ENCODE data around the gene TP53I13.

Gene TP53I13

DNA sequence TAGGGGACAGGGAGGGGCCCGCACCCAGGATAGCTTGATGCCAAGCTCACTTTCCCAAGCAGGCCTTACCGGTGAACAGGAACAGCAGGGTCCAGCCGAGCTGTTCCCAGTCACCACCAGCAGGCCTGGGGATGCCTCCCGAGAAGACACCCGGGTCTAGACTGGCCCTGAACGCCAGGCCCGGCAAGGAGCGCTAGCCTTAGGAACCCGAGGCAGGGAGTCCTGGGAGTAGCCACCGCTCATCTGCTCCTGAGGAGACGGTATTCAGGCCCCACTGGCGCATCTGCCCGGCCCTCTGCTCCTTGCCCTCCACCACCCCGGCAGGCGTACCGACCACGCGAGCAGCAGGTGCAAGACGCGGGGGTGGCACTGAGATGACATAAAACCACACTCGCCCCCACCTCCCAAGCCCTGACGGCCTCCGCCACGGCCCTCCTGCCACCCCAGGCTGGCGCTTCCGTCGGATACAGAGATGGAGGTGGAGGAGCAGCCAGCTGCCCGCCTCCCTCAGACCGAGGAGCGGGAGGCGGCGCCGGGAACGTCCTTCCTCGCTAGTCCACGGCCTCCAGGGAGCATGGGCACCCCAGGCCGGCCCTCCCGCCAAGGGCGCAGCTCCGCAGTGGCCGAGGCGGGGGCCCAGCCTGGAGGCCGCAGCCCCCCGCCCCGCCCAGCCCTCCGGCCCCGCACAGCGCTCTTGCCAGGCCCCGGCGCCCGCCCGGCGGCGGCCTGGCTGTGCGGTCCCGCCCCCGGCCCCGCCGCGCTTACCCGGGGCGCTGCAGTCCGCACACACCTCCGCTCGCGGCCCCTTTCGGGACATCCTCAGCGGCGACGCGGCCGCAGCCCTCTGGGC lies 20.3 kb downstream of the TP53I13 start:
- Histone ChIP-seq H3K9ac (ENCODE audit: low read depth in 1 of 2, low read length in 2 of 2) (peak overlapping the region; percentile 68 to 87), H3K4me1 (ENCODE audit: control insufficient read depth in 1 of 2, insufficient read depth in 2 of 2, low read length in 2 of 2) (peaks cover 53 to 60% of the 10 kb centered on the region in 2 donors), H3K4me3 (ENCODE audit: low read depth in 1 of 2, low read length in 2 of 2) (peak overlapping the region; percentile 84 to 89), H3K9me3 (ENCODE audit: control insufficient read depth in 1 of 2, low read length in 2 of 2) (no peaks in the 10 kb centered on the region), H3K36me3 (ENCODE audit: control insufficient read depth in 1 of 2, insufficient read depth in 2 of 2, low read length in 2 of 2) (no peaks in the 10 kb centered on the region), H3K27me3 (ENCODE audit: control insufficient read depth in 1 of 2, insufficient read depth in 2 of 2, low read length in 2 of 2) (no peaks in the 10 kb centered on the region), H3K27ac (ENCODE audit: low read depth, low read length) (no peak overlapping the region)

DNA sequence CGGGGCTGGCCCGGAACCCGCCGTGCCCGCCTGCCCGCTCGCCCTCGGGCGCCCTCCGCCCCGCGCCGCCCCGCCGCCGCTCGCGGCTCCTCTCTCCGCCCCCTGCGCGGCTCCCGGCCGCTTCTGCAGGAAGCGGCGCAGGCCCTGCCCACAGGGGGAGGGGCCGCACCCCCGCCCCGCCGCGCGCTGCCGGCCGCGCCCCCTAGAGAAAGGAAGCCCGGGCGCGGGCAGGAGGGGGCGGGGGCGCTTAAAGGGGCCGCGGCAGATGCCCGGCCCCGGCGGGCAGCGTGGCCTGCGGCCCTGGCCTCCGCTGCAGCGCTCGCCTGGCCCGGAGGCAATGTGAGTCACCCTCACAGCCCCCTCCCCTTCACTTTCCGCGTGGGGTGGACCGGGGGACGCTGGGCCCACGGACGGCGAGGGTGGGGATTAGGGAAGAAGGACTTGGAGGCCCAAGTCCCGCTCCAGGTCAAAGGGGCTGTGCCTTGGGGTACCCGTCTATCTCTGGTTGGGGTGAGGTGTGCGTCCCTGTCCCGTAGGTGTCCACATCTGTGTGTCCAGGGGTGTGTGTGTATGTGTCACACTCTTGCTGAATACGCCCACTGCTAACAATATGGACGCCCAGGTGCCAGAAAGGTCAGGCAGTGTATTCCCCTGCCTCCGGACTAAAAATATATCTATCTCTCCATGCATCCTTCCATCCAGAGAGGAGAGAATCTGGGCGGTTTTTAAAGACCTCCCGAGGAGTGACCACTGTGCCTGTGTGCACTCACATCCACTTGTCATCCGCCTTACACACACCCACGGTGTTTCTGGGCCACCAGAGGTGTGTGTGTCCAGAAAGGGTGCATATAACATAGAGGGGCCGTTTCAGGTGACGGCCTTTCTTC lies 21.3 kb downstream of the TP53I13 start, which contains the start of gene GIT1:
TSS of gene GIT1 (minus strand) at position 125 of the 887 bp plus-strand sequence. CDS start 270 bp downstream, outside the sequence.
- H3K9me3 ChIP-seq (ENCODE audit: control insufficient read depth in 1 of 2, low read length in 2 of 2): no peaks in the 10 kb centered on the region
- H3K36me3 ChIP-seq (ENCODE audit: control insufficient read depth in 1 of 2, insufficient read depth in 2 of 2, low read length in 2 of 2): no peaks in the 10 kb centered on the region
- H3K9ac ChIP-seq (ENCODE audit: low read depth in 1 of 2, low read length in 2 of 2): peak within 1 kb of the TSS; percentile 76 to 87
- H3K27me3 ChIP-seq (ENCODE audit: control insufficient read depth in 1 of 2, insufficient read depth in 2 of 2, low read length in 2 of 2): no peaks in the 10 kb centered on the region
- H3K27ac ChIP-seq (ENCODE audit: low read depth, low read length): peak within 1 kb of the TSS; percentile 65
- peak within 1 kb of the TSS; percentile 84 to 89 for H3K4me3 ChIP-seq (ENCODE audit: low read depth in 1 of 2, low read length in 2 of 2)
- peaks cover 55 to 60% of the 10 kb centered on the region in 2 donors for H3K4me1 ChIP-seq (ENCODE audit: control insufficient read depth in 1 of 2, insufficient read depth in 2 of 2, low read length in 2 of 2)

DNA sequence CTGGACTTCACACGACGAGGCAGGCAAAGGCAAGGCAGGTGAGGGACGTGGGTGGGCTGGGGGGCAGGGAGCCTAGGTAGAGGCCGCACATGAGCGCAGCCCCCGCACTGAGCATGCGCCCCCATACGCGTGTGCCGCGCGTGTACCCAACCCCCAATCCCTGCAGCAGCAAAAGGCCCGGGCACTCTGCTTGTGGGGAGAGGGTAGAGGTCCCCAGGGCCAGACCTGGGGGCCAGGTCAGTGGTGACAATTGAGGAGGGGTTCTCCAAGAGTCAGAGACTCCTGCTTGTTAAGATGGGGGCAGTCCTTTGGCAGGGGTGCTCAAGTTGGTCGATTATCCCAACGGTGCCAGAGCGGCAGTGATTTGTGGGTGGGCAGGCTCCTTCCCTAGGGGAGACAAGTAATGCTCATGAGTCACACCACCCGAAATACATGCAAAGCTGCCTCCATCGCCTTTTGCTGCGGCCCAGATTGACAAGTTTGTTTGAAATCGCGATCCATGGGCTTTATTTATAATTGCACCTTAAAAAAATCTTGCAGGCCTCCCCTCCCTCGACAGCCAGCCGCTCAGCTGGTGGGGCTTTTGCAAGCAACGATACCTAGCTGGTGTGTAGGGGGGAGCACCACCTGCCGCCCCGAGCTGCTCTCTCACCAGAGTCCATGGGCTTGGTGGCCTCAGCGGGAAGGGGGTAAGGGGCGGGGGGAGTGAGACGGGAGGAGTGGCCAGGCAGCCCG lies 22.1 kb downstream of the TP53I13 start:
- no peaks in the 10 kb centered on the region for H3K36me3 ChIP-seq (ENCODE audit: control insufficient read depth in 1 of 2, insufficient read depth in 2 of 2, low read length in 2 of 2)
- no peaks in the 10 kb centered on the region for H3K9me3 ChIP-seq (ENCODE audit: control insufficient read depth in 1 of 2, low read length in 2 of 2)
- H3K9ac ChIP-seq (ENCODE audit: low read depth in 1 of 2, low read length in 2 of 2): peak overlapping the region in 1 of 2 donors; percentile 69
- no peak overlapping the region for H3K27ac ChIP-seq (ENCODE audit: low read depth, low read length)
- H3K4me3 ChIP-seq (ENCODE audit: low read depth in 1 of 2, low read length in 2 of 2): peak overlapping the region; percentile 76
- H3K27me3 ChIP-seq (ENCODE audit: control insufficient read depth in 1 of 2, insufficient read depth in 2 of 2, low read length in 2 of 2): no peaks in the 10 kb centered on the region
- peaks cover 49 to 53% of the 10 kb centered on the region in 2 donors for H3K4me1 ChIP-seq (ENCODE audit: control insufficient read depth in 1 of 2, insufficient read depth in 2 of 2, low read length in 2 of 2)

DNA sequence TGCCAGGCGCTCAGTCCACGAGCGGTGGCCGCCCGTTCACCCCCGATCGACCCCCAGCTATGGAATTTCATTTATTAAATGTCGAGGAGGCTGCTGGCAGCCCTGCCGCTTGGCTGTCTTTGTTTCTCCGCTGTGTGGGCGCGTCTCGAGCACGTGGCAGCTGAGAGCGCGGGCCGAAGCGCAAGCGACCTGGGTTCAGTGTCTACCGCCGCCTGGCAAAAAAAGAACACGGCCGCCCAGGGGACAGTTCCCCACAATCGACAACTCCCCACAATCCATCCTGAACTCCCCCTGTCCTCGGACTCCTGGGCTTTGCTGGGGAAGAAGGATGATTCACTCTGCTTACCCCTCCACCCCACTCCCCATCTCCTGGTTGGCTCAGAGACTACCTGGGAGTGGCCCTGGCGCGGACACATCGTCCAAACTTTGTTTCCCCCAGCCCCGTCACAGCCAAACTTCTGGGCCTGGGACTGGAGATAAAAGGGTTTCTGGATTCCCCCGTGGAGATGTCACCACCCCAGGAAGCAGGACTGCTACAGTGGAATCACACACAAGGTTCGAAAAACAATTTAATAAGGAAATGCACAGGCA lies 22.7 kb downstream of the TP53I13 start:
- Histone ChIP-seq H3K9me3 (ENCODE audit: control insufficient read depth in 1 of 2, low read length in 2 of 2) (no peaks in the 10 kb centered on the region), H3K36me3 (ENCODE audit: control insufficient read depth in 1 of 2, insufficient read depth in 2 of 2, low read length in 2 of 2) (no peaks in the 10 kb centered on the region), H3K9ac (ENCODE audit: low read depth in 1 of 2, low read length in 2 of 2) (no peak overlapping the region), H3K4me3 (ENCODE audit: low read depth in 1 of 2, low read length in 2 of 2) (peak overlapping the region; percentile 55 to 58), H3K27ac (ENCODE audit: low read depth, low read length) (no peak overlapping the region), H3K4me1 (ENCODE audit: control insufficient read depth in 1 of 2, insufficient read depth in 2 of 2, low read length in 2 of 2) (peaks cover 49 to 51% of the 10 kb centered on the region in 2 donors), H3K27me3 (ENCODE audit: control insufficient read depth in 1 of 2, insufficient read depth in 2 of 2, low read length in 2 of 2) (no peaks in the 10 kb centered on the region)

DNA sequence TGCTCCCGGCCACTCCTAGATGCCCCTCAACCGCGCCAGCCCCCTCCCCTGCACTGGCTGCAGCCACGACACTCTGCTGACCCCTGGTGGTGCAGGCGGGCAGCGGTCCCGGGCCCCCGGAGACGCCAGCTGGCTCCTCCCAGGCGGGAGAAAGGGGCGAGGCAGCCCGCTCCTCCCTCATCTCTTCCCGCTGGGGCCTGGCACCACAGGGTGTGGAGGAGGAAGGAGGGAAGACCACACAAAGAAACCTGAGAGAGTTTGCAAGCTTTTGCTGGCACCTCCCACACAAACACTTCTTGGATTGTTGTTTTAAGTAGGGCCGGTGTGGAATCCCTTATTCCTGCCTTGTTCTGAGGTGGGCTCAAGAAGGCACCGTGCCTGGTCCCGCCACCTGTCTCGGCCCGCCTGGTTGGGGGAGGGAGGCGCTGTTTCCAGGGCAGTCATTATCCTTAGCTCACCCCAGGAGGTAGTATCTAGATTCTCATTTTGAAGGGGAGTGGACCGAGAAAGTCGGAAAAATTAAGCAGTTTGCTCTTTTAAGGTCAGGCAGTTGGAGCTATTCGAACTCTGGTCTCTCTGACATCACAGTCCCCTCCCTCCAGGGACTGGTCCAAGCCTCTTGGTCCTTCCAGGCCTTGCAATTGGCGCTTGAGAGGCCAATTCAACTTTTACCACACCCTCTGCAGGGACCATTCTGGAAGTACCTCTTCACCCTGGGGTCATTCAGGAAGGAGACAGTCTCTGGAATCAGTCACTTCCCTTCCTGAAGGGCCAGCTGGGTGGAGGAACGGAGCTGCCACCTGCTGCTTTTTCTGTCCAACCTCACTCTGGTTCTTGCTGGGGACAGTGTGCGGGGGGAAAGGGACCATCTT lies 23.5 kb downstream of the TP53I13 start:
- Histone ChIP-seq H3K27me3 (ENCODE audit: control insufficient read depth in 1 of 2, insufficient read depth in 2 of 2, low read length in 2 of 2) (no peaks in the 10 kb centered on the region), H3K36me3 (ENCODE audit: control insufficient read depth in 1 of 2, insufficient read depth in 2 of 2, low read length in 2 of 2) (no peaks in the 10 kb centered on the region), H3K4me3 (ENCODE audit: low read depth in 1 of 2, low read length in 2 of 2) (peak overlapping the region; percentile 55 to 70), H3K9ac (ENCODE audit: low read depth in 1 of 2, low read length in 2 of 2) (peak overlapping the region; percentile 32 to 46), H3K4me1 (ENCODE audit: control insufficient read depth in 1 of 2, insufficient read depth in 2 of 2, low read length in 2 of 2) (peaks cover 44 to 49% of the 10 kb centered on the region in 2 donors), H3K9me3 (ENCODE audit: control insufficient read depth in 1 of 2, low read length in 2 of 2) (no peaks in the 10 kb centered on the region), H3K27ac (ENCODE audit: low read depth, low read length) (no peak overlapping the region)

DNA sequence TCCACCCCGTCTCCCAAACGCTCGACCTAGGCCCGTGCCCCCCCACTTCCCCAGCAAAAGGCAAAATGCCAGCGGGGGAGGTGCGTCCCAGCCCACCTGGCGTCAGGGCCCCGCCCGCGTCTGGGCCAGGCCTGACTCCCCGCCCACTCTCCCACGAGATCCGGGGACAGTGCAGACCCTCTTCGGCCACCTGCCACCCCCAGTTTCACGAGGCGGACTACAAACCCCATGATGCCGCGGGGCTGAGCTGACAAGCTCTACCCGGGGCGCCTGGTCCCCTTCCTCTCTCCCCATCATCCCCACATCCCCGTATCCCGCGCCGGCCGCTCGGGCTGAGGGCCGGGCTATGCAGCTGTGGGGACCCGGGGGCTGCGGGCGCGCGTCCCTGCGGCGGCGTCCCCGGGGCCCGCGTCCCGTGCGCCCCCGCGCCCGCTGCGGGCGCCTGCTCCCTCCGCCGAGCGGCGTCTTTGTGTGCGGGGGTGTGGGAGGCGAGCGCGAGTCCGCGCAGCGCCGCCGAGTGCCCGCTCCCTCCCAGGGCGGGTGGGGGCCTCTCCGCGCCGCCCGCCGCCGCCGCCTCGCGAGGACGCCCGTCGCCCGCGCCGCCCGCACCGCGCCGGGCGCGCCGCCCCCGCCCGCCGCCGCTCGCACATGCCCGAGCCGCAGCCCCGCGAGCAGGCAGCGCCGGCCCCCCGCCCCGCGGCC lies 24.5 kb downstream of the TP53I13 start, which contains the start of gene ANKRD13B:
TSS of gene ANKRD13B (plus strand) at position 283 of the 702 bp plus-strand sequence. CDS start 490 bp downstream, outside the sequence.
- H3K4me1 ChIP-seq (ENCODE audit: control insufficient read depth in 1 of 2, insufficient read depth in 2 of 2, low read length in 2 of 2): peaks cover 35 to 44% of the 10 kb centered on the region in 2 donors
- no peaks in the 10 kb centered on the region for H3K9me3 ChIP-seq (ENCODE audit: control insufficient read depth in 1 of 2, low read length in 2 of 2)
- no peaks in the 10 kb centered on the region for H3K27me3 ChIP-seq (ENCODE audit: control insufficient read depth in 1 of 2, insufficient read depth in 2 of 2, low read length in 2 of 2)
- H3K36me3 ChIP-seq (ENCODE audit: control insufficient read depth in 1 of 2, insufficient read depth in 2 of 2, low read length in 2 of 2): no peaks in the 10 kb centered on the region
- peak within 1 kb of the TSS; percentile 32 to 46 for H3K9ac ChIP-seq (ENCODE audit: low read depth in 1 of 2, low read length in 2 of 2)
- peak within 1 kb of the TSS; percentile 61 to 70 for H3K4me3 ChIP-seq (ENCODE audit: low read depth in 1 of 2, low read length in 2 of 2)
- H3K27ac ChIP-seq (ENCODE audit: low read depth, low read length): no peak within 1 kb of the TSS

DNA sequence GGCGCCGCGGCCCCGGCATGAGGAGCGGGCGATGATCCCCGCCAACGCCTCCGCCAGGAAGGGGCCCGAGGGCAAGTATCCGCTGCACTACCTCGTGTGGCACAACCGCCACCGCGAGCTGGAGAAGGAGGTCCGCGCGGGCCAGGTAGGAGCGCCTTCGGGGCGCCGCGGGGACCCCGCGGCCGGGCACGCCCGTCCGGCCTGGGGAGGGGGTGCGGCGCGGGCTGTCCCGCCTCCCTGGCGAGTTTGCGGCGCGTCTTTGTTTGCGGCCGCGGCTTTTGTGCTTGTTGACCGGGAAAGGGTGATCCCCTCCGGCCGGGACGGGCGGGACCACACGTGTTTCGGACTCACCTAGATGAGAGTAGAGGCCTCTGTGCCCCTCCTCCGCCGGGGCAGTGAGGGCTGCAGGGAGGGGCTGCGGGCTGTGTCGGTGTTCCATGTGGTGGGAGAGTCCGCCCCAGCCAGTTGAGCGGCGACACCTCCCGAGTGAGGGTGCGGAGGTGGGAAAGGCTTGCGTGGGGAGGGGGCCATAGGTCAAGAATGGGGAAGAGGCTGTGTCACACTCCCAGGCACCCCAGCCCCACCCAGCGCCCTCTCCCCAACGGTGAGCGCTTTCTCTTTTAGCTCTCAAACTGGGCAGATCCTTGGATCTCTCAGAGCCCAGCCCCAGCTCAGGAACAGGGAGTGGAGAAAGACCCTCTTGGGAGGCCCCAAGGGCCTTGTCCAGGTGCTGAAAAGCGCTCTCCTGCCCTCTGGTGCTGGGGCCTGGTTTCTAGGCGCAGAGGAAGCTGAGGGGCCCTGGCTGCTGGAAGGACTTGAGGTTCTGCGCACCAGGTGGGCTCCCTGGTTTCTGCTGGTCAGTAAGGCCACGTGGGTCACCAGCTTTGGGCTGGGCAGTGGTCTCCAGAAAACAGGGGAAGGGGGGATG lies 25.4 kb downstream of the TP53I13 start:
- Histone ChIP-seq H3K36me3 (ENCODE audit: control insufficient read depth in 1 of 2, insufficient read depth in 2 of 2, low read length in 2 of 2) (no peaks in the 10 kb centered on the region), H3K9ac (ENCODE audit: low read depth in 1 of 2, low read length in 2 of 2) (no peak overlapping the region), H3K27me3 (ENCODE audit: control insufficient read depth in 1 of 2, insufficient read depth in 2 of 2, low read length in 2 of 2) (no peaks in the 10 kb centered on the region), H3K4me1 (ENCODE audit: control insufficient read depth in 1 of 2, insufficient read depth in 2 of 2, low read length in 2 of 2) (peaks cover 29 to 38% of the 10 kb centered on the region in 2 donors), H3K27ac (ENCODE audit: low read depth, low read length) (no peak overlapping the region), H3K9me3 (ENCODE audit: control insufficient read depth in 1 of 2, low read length in 2 of 2) (no peaks in the 10 kb centered on the region), H3K4me3 (ENCODE audit: low read depth in 1 of 2, low read length in 2 of 2) (peak overlapping the region; percentile 57 to 61)

Measured in duodenal mucosa (tissue), 2 donors.